Muscle of arm (tissue), 12 donors: Measurements from ENCODE around the gene PRXL2C. TPM values are rescaled to one million over a fixed set of nuclear protein-coding genes. Genes with fewer than 3 reads are reported as not detected.
"Not testable (repeated sequence)": the region's sequence is repeated elsewhere in the genome, so short reads cannot be mapped to it uniquely, and the experiment has no call there.

Source experiments
- DNase-seq: peaks from one replicate; pipeline ENCODE4 v3.0.0-alpha.2; 2013
- polyA plus RNA-seq, 12 donors: library from polyadenylated mRNA; unstranded; fragments of 120-200 nt; gene quantifications; one replicate each; pipeline ENCODE4 v1.2.1, GENCODE V29; 2013; ENCODE audit not compliant: insufficient read length in 12 of 12

Gene PRXL2C
- polyA plus RNA-seq, 12 donors, result 7.8 to 18.0 (median 13.3) TPM; not detected in 1

GRCh38 chr9:96614664-96615063 is 40.5 kb downstream of the PRXL2C start:
- not testable (repeated sequence) for DNase-seq

GRCh38 chr9:96612966-96613589 is 42.0 kb downstream of the PRXL2C start:
- DNase-seq, result no peak

GRCh38 chr9:96612105-96612965 is 42.8 kb downstream of the PRXL2C start:
- DNase-seq, result no peak

- no peak for DNase-seq
Measured at GRCh38 chr9:96611302-96611701, 43.8 kb downstream of the PRXL2C start.

GRCh38 chr9:96609732-96610131 is 45.4 kb downstream of the PRXL2C start:
- DNase-seq, result no peak

- DNase-seq, result no peak
Measured at GRCh38 chr9:96607971-96608370, 47.1 kb downstream of the PRXL2C start.

GRCh38 chr9:96605328-96605727 is 49.8 kb downstream of the PRXL2C start:
- DNase-seq, result no peak

GRCh38 chr9:96604004-96604319 is 51.2 kb downstream of the PRXL2C start:
- peak; percentile 51 for DNase-seq

GRCh38 chr9:96603305-96604003 is 51.7 kb downstream of the PRXL2C start:
- DNase-seq, result no peak

- no peak for DNase-seq
Measured at GRCh38 chr9:96599298-96599697, 55.8 kb downstream of the PRXL2C start.

- DNase-seq, result no peak
Measured at GRCh38 chr9:96596601-96597111, 58.5 kb downstream of the PRXL2C start.

Other genes with a start within 250 kb of the PRXL2C start
- 10 to 100 TPM in 1 of 12 donors, 1 to 10 TPM in 10, not detected in 1; 5.8 to 10.5 (median 6.8) TPM for gene ZNF367, start 236.9 kb downstream of the PRXL2C start, polyA plus RNA-seq
- 10 to 100 TPM in 9 of 12 donors, 1 to 10 TPM in 2, not detected in 1; 8.7 to 13.3 (median 12.0) TPM for gene HABP4, start 205.1 kb downstream of the PRXL2C start, polyA plus RNA-seq
- gene CDC14B, start 35.5 kb downstream of the PRXL2C start, polyA plus RNA-seq, result 10 to 100 TPM in 11 of 12 donors, not detected in 1; 13.4 to 22.7 (median 17.7) TPM
- gene ZNF510, start 122.8 kb upstream of the PRXL2C start, polyA plus RNA-seq, result 10 to 100 TPM in 8 of 12 donors, 1 to 10 TPM in 3, not detected in 1; 9.2 to 13.6 (median 12.3) TPM
- gene ZNF782, start 199.2 kb upstream of the PRXL2C start, polyA plus RNA-seq, result 10 to 100 TPM in 1 of 12 donors, 1 to 10 TPM in 10, not detected in 1; 3.2 to 25.9 (median 4.5) TPM